Measurements from ENCODE around the gene PRAMEF4.
"Not testable (repeated sequence)": the region's sequence is repeated elsewhere in the genome, so short reads cannot be mapped to it uniquely, and the experiment has no call there.

The PRAMEF4 gene

GRCh38 chr1:12886101-12886500, at the start of gene PRAMEF4:
PRAMEF4 (minus strand) TSS chr1:12886201; CDS start chr1:12883394, 2,807 bp downstream.
- not testable (repeated sequence) for DNase-seq

GRCh38 chr1:12924368-12924767, 38.4 kb upstream of the PRAMEF4 start:
- DNase-seq = not testable (repeated sequence)

- DNase-seq = not testable (repeated sequence)
Measured at GRCh38 chr1:12921749-12922148, 35.7 kb upstream of the PRAMEF4 start.

GRCh38 chr1:12916310-12916709, 30.3 kb upstream of the PRAMEF4 start, which contains the start of gene PRAMEF7:
PRAMEF7 (plus strand) TSS chr1:12916610; CDS start chr1:12917693, 1,083 bp downstream.
- not testable (repeated sequence) for DNase-seq

GRCh38 chr1:12903793-12904572, 18.0 kb upstream of the PRAMEF4 start:
- not testable (repeated sequence) for DNase-seq

- not testable (repeated sequence) for DNase-seq
Measured at GRCh38 chr1:12899186-12899585, 13.2 kb upstream of the PRAMEF4 start.

- not testable (repeated sequence) for DNase-seq
Measured at GRCh38 chr1:12898170-12898569, 12.2 kb upstream of the PRAMEF4 start, which contains the start of gene PRAMEF10. PRAMEF10 (minus strand) TSS chr1:12898270; CDS start chr1:12895847, 2,423 bp downstream.

GRCh38 chr1:12878453-12878852, 7.5 kb downstream of the PRAMEF4 start:
- DNase-seq = not testable (repeated sequence)

- not testable (repeated sequence) for DNase-seq
Measured at GRCh38 chr1:12863131-12863880, 22.7 kb downstream of the PRAMEF4 start.

GRCh38 chr1:12856786-12857185, 29.2 kb downstream of the PRAMEF4 start, which contains the start of gene PRAMEF2:
PRAMEF2 (plus strand) TSS chr1:12857086; CDS start chr1:12859010, 1,924 bp downstream.
- DNase-seq = not testable (repeated sequence)

- DNase-seq = no peak
Measured at GRCh38 chr1:12851779-12852178, 34.2 kb downstream of the PRAMEF4 start.

- DNase-seq = not testable (repeated sequence)
Measured at GRCh38 chr1:12848620-12849019, 37.4 kb downstream of the PRAMEF4 start, which contains the start of gene HNRNPCL1. HNRNPCL1 (minus strand) TSS chr1:12848720; CDS start chr1:12848289, 431 bp downstream.

GRCh38 chr1:12833251-12833650, 52.8 kb downstream of the PRAMEF4 start:
- DNase-seq = not testable (repeated sequence)

- DNase-seq = not testable (repeated sequence)
Measured at GRCh38 chr1:12831310-12831709, 54.7 kb downstream of the PRAMEF4 start, which contains the start of gene PRAMEF11. PRAMEF11 (minus strand) TSS chr1:12831410; CDS start chr1:12828789, 2,621 bp downstream.
